Hepatocyte (in vitro differentiated cells): ENCODE measurements around the gene CIZ1. TPM values are rescaled to one million over a fixed set of nuclear protein-coding genes. Genes with fewer than 3 reads are reported as not detected.

Experiments used
- DNase-seq: peaks from one replicate; pipeline ENCODE4 v3.0.0-alpha.2; 2016; ENCODE audit warnings: low spot score
- H2AFZ ChIP-seq: fragments of 200-600 bp; sonication (generic); 2 replicates; pipeline ENCODE4 v1.6.0; 2016; ENCODE audit warnings: antibody characterized with exemption, mild to moderate bottlenecking
- H3K27ac ChIP-seq: fragments of 200-600 bp; sonication (generic); 2 replicates; pipeline ENCODE4 v1.5.1; 2016; ENCODE audit warnings: mild to moderate bottlenecking
- H3K27me3 ChIP-seq: fragments of 200-600 bp; sonication (generic); 2 replicates; pipeline ENCODE4 v1.6.1; 2016
- H3K36me3 ChIP-seq: fragments of 200-600 bp; sonication (generic); replicated peaks from 2 replicates; pipeline ENCODE4 v1.5.1; 2016; ENCODE audit warnings: low read depth; ENCODE audit not compliant: insufficient read depth
- H3K4me1 ChIP-seq: fragments of 200-600 bp; sonication (generic); 2 replicates; pipeline ENCODE4 v1.5.1; 2016; ENCODE audit warnings: mild to moderate bottlenecking, moderate library complexity; ENCODE audit not compliant: insufficient read depth
- H3K4me2 ChIP-seq: fragments of 200-600 bp; sonication (generic); 2 replicates; pipeline ENCODE4 v1.6.0; 2016
- H3K4me3 ChIP-seq: fragments of 200-600 bp; sonication (generic); 2 replicates; pipeline ENCODE4 v1.5.1; 2016; ENCODE audit warnings: mild to moderate bottlenecking
- H3K79me2 ChIP-seq: fragments of 200-600 bp; sonication (generic); 2 replicates; pipeline ENCODE4 v1.6.0; 2017; ENCODE audit warnings: mild to moderate bottlenecking
- H3K9me2 ChIP-seq: fragments of 200-600 bp; sonication (generic); replicated peaks from 2 replicates; pipeline ENCODE4 v1.6.0; 2017; ENCODE audit warnings: mild to moderate bottlenecking; ENCODE audit not compliant: insufficient read depth
- H3K9me3 ChIP-seq: fragments of 200-600 bp; sonication (generic); 2 replicates; pipeline ENCODE4 v1.5.1; 2016; ENCODE audit warnings: low read depth, mild to moderate bottlenecking
- H4K20me1 ChIP-seq: fragments of 200-600 bp; sonication (generic); 2 replicates; pipeline ENCODE4 v1.6.0; 2016; ENCODE audit warnings: mild to moderate bottlenecking; ENCODE audit not compliant: insufficient read depth, poor library complexity, severe bottlenecking
- EZH2 ChIP-seq: fragments of 200-600 bp; sonication (generic); IDR thresholded peaks from 2 replicates; pipeline ENCODE4 v1.6.1; 2016; ENCODE audit warnings: antibody characterized with exemption, mild to moderate bottlenecking, borderline replicate concordance
- EZH2phosphoT487 ChIP-seq: fragments of 200-600 bp; sonication (generic); IDR thresholded peaks from one replicate; pipeline ENCODE4 v1.6.1; 2018; ENCODE audit warnings: antibody characterized with exemption, mild to moderate bottlenecking, low read depth, moderate library complexity; ENCODE audit not compliant: unreplicated experiment, severe bottlenecking
- WGBS: methylation state at CpG from one replicate; pipeline ENCODE4 v1.1.6; 2016; ENCODE audit warnings: low lambda C conversion rate; ENCODE audit errors: missing lambda C conversion rate; 5-methylcytosine and 5-hydroxymethylcytosine counted together
- polyA plus RNA-seq: library from polyadenylated mRNA; unstranded; fragments of >200 nt; fragmentation: Nextera tagmentation; extraction: Ambion mirVana; gene quantifications from 2 replicates; pipeline ENCODE4 v1.2.1, GENCODE V29; 2016
- total RNA-seq: library from RNA; depleted of rRNA; stranded (reverse); fragments of >200 nt; gene quantifications from 2 replicates; pipeline ENCODE4 v1.2.3, GENCODE V29; 2014
- TF ChIP-seq, protein P1 (sequence below): fragments of 200-600 bp; sonication (generic); IDR thresholded peaks from 2 replicates; pipeline ENCODE4 v1.5.1; 2016; ENCODE audit warnings: antibody characterized with exemption, mild to moderate bottlenecking; ENCODE audit not compliant: poor library complexity

Gene CIZ1
- total and polyA plus RNA-seq, 2 experiments from 2014 or later: 31.0 to 85.6 TPM

DNA sequence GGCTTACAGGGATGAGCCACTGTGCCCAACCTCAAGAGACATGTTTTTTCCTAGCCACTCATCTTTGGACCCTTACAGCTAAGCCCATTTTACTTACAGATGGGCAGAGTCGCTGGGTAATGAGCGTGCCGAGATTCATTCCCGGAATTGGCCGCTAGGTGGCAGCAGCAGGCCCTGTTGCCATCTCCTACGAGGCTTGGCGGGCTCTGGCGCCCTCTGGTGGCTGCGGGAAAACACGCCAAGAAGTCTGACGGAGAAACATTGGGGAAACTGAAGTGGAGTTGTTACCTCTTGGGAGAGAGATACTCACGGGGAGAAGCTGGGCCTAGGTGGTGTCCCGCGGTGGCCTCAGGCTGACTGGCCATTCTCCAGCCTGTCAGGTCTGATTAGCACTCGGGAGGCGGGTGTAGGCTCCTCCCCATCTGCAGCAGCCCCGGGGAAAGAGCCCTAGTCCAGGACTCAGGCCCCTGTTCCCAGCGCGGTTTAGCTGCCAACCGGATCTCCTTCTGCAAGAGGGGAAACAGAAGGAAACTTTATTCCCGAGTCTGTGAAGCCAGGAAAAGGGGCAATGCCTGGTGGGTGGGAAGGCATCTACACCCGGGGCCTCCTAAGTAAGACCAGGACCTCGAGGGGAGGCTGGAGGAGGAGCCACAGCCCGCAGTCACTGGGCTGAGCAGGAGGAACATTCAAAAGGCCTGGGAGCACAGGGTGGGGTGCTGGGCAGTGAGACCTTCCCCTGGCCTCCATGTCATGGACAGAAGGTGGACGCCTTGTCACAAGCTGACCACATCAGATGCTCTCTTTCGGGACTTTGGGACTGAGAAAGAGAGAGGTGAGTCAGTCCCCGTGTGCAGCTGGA is 73.5 kb downstream of the CIZ1 start:
- Histone ChIP-seq H3K27ac (peak overlapping the region; percentile 86), H3K4me3 (no peak overlapping the region), H2AFZ (no peak overlapping the region), H3K9me2 (no peaks in the 10 kb centered on the region), H3K36me3 (no peaks in the 10 kb centered on the region), H3K4me2 (peak overlapping the region; percentile 39), H3K4me1 (peaks cover 18% of the 10 kb centered on the region), H3K79me2 (peaks cover 8% of the 10 kb centered on the region), H4K20me1 (no peaks in the 10 kb centered on the region), H3K27me3 (no peaks in the 10 kb centered on the region), H3K9me3 (no peaks in the 10 kb centered on the region)
- no peak for TF ChIP-seq EZH2
- TF ChIP-seq, protein P1, sequence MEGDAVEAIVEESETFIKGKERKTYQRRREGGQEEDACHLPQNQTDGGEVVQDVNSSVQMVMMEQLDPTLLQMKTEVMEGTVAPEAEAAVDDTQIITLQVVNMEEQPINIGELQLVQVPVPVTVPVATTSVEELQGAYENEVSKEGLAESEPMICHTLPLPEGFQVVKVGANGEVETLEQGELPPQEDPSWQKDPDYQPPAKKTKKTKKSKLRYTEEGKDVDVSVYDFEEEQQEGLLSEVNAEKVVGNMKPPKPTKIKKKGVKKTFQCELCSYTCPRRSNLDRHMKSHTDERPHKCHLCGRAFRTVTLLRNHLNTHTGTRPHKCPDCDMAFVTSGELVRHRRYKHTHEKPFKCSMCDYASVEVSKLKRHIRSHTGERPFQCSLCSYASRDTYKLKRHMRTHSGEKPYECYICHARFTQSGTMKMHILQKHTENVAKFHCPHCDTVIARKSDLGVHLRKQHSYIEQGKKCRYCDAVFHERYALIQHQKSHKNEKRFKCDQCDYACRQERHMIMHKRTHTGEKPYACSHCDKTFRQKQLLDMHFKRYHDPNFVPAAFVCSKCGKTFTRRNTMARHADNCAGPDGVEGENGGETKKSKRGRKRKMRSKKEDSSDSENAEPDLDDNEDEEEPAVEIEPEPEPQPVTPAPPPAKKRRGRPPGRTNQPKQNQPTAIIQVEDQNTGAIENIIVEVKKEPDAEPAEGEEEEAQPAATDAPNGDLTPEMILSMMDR: peak; percentile 100
- peak; percentile 95 for DNase-seq
- 15% methylated on average over 26 of the region's 27 CpGs for WGBS

DNA sequence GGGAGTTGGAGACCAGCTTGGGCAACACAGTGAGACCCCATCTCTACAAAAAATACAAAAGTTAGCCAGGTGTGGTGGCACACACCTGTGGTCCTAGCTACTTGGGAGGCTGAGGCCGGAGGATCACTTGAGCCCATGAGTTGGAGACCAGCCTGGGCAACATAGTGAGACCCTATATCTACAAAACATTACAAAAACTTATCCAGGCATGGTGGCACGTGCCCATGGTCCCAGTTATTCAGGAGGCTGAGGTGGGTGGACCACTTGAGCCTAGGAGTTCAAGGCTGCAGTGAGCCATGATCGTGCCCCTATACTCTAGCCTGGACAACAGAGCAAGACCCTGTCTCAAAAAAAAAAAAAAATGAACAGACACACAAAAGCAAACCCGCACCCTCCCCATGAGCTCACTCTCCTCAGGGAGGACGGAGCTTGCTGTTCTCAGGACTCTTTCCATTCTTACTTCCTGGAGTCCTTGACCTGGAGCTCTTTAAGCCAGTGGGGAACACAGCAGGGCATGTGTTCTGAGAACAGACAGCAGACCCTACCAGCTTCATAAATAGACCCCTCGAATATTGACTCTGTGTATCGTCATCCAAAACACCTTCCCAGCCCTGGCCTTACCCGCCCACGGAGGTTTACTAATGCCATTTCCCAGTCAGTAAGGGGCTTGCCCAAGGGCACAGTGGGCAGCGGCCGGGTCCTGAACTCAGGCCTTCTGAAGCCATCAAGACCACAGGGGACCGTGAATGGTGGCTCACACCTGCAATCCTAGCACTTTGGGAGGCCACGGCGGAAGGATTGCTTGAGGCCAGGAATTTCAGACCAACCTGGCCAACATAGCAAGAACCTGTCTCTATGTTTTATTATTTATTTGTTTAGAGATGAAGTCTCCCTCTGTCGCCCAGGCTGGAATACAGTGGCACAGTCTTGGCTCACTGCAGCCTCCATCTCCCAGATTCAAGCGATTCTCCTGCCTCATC is 75.0 kb downstream of the CIZ1 start:
- H3K79me2 ChIP-seq: peaks cover 19% of the 10 kb centered on the region
- H4K20me1 ChIP-seq: no peaks in the 10 kb centered on the region
- H3K9me3 ChIP-seq: no peaks in the 10 kb centered on the region
- H3K27me3 ChIP-seq: no peaks in the 10 kb centered on the region
- no peaks in the 10 kb centered on the region for H3K36me3 ChIP-seq
- no peak for DNase-seq
- H3K9me2 ChIP-seq: no peaks in the 10 kb centered on the region
- peak overlapping the region; percentile 86 for H3K27ac ChIP-seq
- no peak overlapping the region for H3K4me2 ChIP-seq
- TF ChIP-seq EZH2 (no peak), EZH2phosphoT487 (no peak)
- TF ChIP-seq, protein P1: no peak
- WGBS: 86% methylated on average over 16 of the region's 16 CpGs
- no peak overlapping the region for H3K4me3 ChIP-seq
- peaks cover 18% of the 10 kb centered on the region for H3K4me1 ChIP-seq
- no peak overlapping the region for H2AFZ ChIP-seq

Other genes starting within 250 kb of the CIZ1 start
- 38.1 and 47.9 TPM in 2 replicates for gene EEIG1, start 210.6 kb downstream of the CIZ1 start, total RNA-seq
- gene EEIG1, start 210.6 kb downstream of the CIZ1 start, polyA plus RNA-seq: 43.6 and 44.1 TPM in 2 replicates
- gene NAIF1, start 124.3 kb downstream of the CIZ1 start, total RNA-seq: 9.6 and 10.3 TPM in 2 replicates
- 7.0 and 8.0 TPM in 2 replicates for gene NAIF1, start 124.3 kb downstream of the CIZ1 start, polyA plus RNA-seq
- gene SLC25A25, start 123.3 kb downstream of the CIZ1 start, total RNA-seq: 52.4 and 62.3 TPM in 2 replicates
- gene SLC25A25, start 123.3 kb downstream of the CIZ1 start, polyA plus RNA-seq: 40.1 and 51.0 TPM in 2 replicates
- gene PTGES2, start 63.8 kb downstream of the CIZ1 start, total RNA-seq: 29.4 and 36.5 TPM in 2 replicates
- gene PTGES2, start 63.8 kb downstream of the CIZ1 start, polyA plus RNA-seq: 68.1 and 81.7 TPM in 2 replicates
- gene LCN2, start 42.1 kb downstream of the CIZ1 start, total RNA-seq: 5.3 and 14.3 TPM in 2 replicates
- gene LCN2, start 42.1 kb downstream of the CIZ1 start, polyA plus RNA-seq: 5.6 and 12.8 TPM in 2 replicates
- gene BBLN, start 31.3 kb downstream of the CIZ1 start, total RNA-seq: 88.1 and 102 TPM in 2 replicates
- 86.6 and 92.6 TPM in 2 replicates for gene BBLN, start 31.3 kb downstream of the CIZ1 start, polyA plus RNA-seq
- 13.4 and 14.4 TPM in 2 replicates for gene DNM1, start 11.8 kb upstream of the CIZ1 start, total RNA-seq
- 37.2 and 40.6 TPM in 2 replicates for gene DNM1, start 11.8 kb upstream of the CIZ1 start, polyA plus RNA-seq
- gene GOLGA2, start 84.4 kb upstream of the CIZ1 start, total RNA-seq: 76.4 and 79.9 TPM in 2 replicates
- 37.6 and 59.2 TPM in 2 replicates for gene GOLGA2, start 84.4 kb upstream of the CIZ1 start, polyA plus RNA-seq
- 29.0 and 33.0 TPM in 2 replicates for gene SWI5, start 84.7 kb upstream of the CIZ1 start, total RNA-seq
- 55.7 and 58.4 TPM in 2 replicates for gene SWI5, start 84.7 kb upstream of the CIZ1 start, polyA plus RNA-seq
- 15.1 and 17.4 TPM in 2 replicates for gene TRUB2, start 130.9 kb upstream of the CIZ1 start, total RNA-seq
- gene TRUB2, start 130.9 kb upstream of the CIZ1 start, polyA plus RNA-seq: 44.5 and 50.9 TPM in 2 replicates
- 38.2 and 40.9 TPM in 2 replicates for gene COQ4, start 131.3 kb upstream of the CIZ1 start, total RNA-seq
- gene COQ4, start 131.3 kb upstream of the CIZ1 start, polyA plus RNA-seq: 35.2 and 42.8 TPM in 2 replicates
- gene SLC27A4, start 149.0 kb upstream of the CIZ1 start, total RNA-seq: 16.1 and 23.4 TPM in 2 replicates
- gene SLC27A4, start 149.0 kb upstream of the CIZ1 start, polyA plus RNA-seq: 19.1 and 21.9 TPM in 2 replicates
- 32.7 and 33.8 TPM in 2 replicates for gene URM1, start 179.8 kb upstream of the CIZ1 start, total RNA-seq
- gene URM1, start 179.8 kb upstream of the CIZ1 start, polyA plus RNA-seq: 55.7 and 66.7 TPM in 2 replicates
- 49.2 and 51.6 TPM in 2 replicates for gene CERCAM, start 229.3 kb upstream of the CIZ1 start, total RNA-seq
- gene CERCAM, start 229.3 kb upstream of the CIZ1 start, polyA plus RNA-seq: 112 and 117 TPM in 2 replicates